Measurements from ENCODE around the gene YPEL5.

YPEL5 gene

DNA sequence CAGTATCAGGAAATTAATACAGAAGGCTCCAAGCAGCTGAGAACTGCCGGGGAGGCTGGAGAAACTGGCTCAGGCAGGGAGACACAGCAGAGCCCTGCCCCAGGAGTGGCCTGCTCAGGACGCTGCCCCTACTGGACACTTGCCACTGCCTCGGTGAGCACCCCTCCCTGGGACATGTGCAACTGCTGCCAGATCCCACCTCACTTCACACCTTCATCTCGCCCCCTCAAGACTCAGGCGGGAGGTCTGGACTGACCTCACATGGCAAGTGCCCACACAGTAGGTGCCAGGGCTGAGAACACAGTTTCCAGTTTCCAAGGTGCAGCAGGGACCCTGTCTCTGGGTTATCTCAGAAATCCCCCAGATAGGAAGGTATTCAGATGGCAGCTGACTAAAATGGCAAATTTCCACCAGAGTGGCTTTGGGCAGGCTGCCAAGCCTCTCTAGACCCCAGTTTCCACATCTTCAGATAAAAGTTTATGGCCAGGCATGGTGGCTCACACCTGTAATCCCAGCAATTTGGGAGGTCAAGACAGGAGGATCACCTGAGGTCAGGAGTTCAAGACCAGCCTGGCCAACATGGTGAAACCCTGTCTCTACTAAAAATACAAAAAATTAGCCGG is 50.9 kb downstream of the YPEL5 start:
- in situ Hi-C loops (cut with MboI; ENCODE audit: low sequenced_read_pairs), result loop anchor here (25.0 kb wide), 1 partner anchor 965 kb away; no protein-coding TSS in a partner anchor

DNA sequence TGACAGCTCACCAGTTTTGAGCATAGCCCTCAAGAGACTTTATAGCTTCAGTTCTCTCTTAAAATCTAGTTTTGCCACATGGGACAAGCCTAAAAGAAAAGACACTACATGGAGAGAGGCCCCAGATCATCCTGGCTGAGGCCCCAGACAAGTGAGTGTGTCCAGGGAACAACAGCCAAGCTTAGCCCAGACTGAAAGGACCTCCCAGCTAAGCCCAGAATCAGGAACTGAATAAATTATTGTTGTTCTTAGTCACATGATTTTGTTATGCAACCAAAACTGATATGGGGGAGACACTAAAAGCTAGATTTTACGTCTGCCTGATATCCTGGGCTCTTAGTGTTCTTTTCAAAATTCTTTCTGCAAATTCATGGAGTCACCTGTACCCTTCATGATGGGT is 55.2 kb downstream of the YPEL5 start:
- in situ Hi-C loops (cut with MboI; ENCODE audit: low sequenced_read_pairs), result no loop called here

DNA sequence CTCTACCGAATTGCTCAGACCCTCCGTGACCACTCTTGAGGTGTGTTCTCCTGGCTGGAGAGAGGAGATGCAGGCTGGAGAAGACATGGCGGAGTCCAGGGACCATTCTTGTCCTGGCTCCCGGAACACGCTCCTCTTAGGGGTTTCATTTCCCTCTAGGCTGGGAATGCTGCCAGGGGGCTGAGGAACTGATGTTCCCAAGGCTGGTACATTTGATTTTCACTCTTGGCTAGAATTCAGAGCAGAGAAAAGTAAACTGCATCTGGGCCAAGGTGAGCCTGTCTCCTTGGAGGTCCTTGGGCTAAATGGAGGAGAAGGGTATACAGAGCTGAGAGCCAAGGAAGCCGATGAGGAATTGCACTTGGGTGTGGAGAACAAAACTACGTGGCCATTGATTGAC is 56.3 kb downstream of the YPEL5 start:
- in situ Hi-C loops (cut with MboI; ENCODE audit: low sequenced_read_pairs), result no loop called here

DNA sequence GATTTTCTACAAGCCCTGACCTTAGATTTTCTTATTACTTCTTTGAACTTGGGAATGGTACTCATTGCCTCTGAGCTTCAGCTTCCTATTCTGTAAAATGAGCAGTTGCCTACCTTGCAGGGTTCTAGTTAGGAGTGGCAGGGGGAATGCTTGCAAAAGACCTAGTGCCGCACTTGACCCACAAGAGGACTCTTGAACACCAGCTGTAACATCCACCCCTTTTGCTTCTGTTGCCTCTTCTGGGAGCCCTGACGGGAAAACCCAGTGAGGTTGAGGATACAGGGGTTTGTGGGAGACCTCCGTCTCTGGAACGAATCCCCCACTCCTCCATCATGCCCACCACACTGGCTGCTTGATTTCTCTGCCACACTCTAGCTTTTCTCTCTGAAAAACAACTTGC is 57.5 kb downstream of the YPEL5 start:
- in situ Hi-C loops (cut with MboI; ENCODE audit: low sequenced_read_pairs), result no loop called here

DNA sequence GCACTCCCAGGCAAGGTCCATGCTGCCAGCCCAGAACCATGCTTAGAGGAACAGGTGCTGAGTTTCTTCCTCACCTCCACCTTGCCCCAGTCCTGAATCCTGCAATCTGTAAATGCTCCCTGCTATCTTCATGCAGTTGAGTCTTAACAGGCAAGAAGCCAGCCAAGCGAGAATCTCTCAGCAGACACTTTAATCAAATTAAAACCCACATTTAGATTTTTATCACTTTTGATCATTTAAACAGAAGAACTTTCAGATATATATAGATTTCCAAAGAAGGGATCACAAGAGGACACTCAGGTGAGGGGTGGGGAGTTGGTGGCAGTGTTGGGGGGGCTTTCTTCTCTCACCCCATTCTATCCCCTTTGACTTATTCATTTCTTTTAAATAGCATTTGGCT is 58.6 kb downstream of the YPEL5 start:
- in situ Hi-C loops (cut with MboI; ENCODE audit: low sequenced_read_pairs), result loop anchor here (5.0 kb wide), 1 partner anchor 502 kb away; no protein-coding TSS in a partner anchor

DNA sequence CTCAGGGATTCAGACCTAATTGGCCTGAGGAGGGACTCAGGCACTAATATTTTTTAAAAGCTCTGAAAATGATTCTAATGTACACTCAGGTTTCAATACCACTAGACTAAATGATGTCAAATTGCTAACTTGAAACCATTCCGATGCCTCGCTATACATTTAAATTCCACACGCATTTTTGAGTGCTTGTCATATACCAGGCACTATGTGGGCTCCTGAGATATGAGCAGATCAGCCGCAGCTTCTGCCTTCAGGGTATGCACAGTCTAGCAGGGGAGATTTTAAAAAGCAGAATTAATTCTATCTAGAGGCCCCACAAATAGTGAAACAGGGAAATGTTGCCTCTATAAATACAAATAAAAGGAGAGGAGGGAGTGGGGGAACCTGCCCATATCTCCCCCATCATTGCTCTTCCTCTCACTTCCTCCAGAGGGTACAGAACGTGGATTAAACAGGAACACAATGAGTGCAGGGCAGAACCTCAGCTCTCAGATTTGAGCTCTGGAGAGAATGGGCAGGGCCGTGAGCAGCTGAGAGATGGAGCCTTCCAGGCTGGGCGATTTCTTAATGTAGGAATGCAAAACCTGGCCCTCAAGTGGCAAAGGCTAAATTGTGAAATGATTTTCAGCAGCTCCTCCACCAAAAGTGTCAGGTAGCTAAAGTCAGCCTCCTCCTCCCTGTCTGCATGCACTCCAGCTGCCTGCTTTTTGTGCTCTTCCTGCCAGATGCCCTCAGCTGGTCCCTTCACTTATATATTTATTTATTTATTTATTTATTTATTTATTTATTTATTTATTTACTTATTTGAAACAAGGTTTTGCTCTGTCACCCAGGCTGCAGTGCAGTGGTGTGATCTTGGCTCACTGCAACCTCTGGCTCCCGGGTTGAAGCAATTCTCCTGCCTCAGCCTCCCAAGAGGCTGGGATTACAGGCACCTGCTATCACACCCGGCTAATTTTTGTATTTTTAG is 59.9 kb downstream of the YPEL5 start:
- in situ Hi-C loops (cut with MboI; ENCODE audit: low sequenced_read_pairs), result loop anchor here (5.0 kb wide), 1 partner anchor 501 kb away; no protein-coding TSS in a partner anchor

DNA sequence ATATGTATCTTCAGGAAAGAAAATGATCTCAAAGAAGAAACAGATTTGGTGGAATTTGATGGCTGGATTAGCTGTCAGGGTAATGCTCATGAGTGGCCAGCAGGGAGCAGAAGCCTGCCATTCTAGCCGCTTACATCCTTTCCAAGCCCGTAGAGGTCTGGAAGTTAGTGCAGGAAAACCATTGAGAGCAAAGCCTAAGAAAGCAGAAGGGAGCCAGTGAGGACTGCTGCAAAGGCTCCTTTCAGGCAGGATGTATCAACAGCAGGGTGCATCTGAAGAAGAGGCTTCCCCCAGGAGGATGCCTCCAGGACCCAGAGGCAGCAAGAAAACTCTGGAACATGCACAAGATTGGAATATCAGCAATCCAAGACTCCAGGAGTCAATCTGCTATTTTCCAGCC is 61.6 kb downstream of the YPEL5 start:
- in situ Hi-C loops (cut with MboI; ENCODE audit: low sequenced_read_pairs), result loop anchor here (5.0 kb wide), 1 partner anchor 499 kb away; no protein-coding TSS in a partner anchor

DNA sequence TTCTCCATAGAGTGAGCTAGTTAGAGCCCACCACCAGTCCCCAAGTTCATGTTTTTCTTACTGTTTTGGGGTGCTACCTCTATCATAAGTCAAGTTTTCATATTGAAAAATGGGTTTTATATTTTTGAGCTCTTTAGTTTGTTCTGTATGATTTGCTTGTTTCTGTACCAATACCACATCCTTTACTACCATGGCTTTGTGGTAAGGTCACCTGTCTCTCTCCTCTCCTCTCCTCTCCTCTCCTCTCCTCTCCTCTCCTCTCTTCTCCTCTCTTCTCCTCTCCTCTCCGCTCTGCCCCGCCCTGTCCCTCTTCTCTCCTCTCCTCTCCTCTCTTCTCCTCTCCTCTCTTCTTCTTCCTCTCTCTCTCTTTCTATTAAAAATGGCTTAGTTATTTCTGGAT is 62.4 kb downstream of the YPEL5 start:
- in situ Hi-C loops (cut with MboI; ENCODE audit: low sequenced_read_pairs), result loop anchor here (5.0 kb wide), 1 partner anchor 498 kb away; no protein-coding TSS in a partner anchor

All from HL-60/S4 (cell line).